Vagina (tissue), 2 donors: ENCODE results near the gene SGF29.

Source experiments
- POLR2AphosphoS5 ChIP-seq, 2 donors: sonication (generic); formaldehyde crosslinking; IDR thresholded peaks; one replicate each; pipeline ENCODE4 v1.9.0; 2017; ENCODE audit warnings: antibody characterized with exemption in 2 of 2, mild to moderate bottlenecking in 2 of 2, low read depth in 1 of 2; ENCODE audit not compliant: insufficient read depth in 1 of 2
- TF ChIP-seq, protein P1 (sequence below), 3 experiments: fragments of 450-650 bp in 2 of 3; fragments of 200-600 bp in 1 of 3; sonication (generic) in 1 of 3; IDR thresholded peaks; one replicate each; pipeline ENCODE4 v1.5.1; 2017 to 2019; ENCODE audit warnings: antibody characterized with exemption in 3 of 3, mild to moderate bottlenecking in 2 of 3, moderate library complexity in 2 of 3

DNA sequence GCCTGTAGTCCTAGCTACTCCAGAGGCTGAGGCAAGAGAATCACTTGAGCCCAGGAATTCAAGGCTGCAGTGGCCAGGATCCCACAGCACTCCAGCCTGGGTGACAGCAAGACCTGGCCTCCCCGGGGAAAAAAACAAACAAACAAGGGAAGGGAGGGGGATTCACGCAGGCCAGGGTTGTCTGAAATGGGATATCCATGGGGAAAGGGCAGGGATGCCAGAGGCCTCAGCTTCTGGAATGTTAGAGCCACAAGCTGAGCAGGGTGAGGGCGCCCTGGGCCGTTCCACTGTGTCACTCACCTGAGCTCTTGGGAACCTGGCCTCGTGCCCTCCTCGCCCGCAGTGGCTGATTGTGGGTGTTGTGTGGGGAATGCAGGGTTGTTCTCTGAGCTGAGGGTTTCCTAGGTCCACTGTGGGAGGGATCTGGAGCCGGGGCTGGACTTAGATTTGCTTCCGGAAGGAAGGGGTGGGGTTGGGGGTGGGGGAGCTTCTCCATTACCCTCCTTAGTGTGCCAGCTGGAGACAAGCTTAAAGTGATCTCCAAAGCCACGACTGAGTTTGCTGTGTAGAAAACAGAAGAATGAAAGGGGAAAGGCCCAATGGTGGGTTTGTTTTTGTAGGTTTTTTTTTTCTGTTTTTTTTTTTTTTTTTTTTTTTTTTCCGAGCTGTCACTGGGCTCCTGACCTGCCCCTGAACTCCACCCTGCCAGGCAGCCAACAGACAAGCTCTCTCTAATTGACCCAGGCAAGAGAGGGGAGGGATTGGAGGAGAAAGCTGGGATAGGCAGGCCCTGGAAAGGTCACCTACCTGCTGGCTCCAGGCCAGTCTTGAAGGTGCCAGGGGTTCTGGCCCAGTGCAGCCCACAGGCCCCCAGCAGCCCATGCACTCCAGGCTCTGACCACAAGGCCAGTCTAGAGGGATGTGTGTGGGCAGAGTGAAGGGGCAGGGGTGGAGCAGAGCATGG lies 56.2 kb downstream of the SGF29 start, which contains the start of gene SULT1A1:
- TF ChIP-seq, protein P1, sequence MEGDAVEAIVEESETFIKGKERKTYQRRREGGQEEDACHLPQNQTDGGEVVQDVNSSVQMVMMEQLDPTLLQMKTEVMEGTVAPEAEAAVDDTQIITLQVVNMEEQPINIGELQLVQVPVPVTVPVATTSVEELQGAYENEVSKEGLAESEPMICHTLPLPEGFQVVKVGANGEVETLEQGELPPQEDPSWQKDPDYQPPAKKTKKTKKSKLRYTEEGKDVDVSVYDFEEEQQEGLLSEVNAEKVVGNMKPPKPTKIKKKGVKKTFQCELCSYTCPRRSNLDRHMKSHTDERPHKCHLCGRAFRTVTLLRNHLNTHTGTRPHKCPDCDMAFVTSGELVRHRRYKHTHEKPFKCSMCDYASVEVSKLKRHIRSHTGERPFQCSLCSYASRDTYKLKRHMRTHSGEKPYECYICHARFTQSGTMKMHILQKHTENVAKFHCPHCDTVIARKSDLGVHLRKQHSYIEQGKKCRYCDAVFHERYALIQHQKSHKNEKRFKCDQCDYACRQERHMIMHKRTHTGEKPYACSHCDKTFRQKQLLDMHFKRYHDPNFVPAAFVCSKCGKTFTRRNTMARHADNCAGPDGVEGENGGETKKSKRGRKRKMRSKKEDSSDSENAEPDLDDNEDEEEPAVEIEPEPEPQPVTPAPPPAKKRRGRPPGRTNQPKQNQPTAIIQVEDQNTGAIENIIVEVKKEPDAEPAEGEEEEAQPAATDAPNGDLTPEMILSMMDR (IDR thresholded peaks at IDR 0.05): no peak
- no peak for TF ChIP-seq POLR2AphosphoS5 (IDR thresholded peaks at IDR 0.05; ENCODE audit: insufficient read depth in 1 of 2, low read depth in 1 of 2)
